ENCODE measurements around the gene MFN2.
A peak's percentile ranks its signal among the peaks of the same experiment; 100 is the strongest.
"Not testable (repeated sequence)": the region's sequence is repeated elsewhere in the genome, so short reads cannot be mapped to it uniquely, and the experiment has no call there.

Gene MFN2

GRCh38 chr1:12040457-12041051 lies 60.3 kb downstream of the MFN2 start:
- peak overlapping the region; percentile 22; the same call in 1 of the 2 replicates for H3K4me2 ChIP-seq (ENCODE audit: low read depth, low read length)
- H3K4me1 ChIP-seq (ENCODE audit: low read length) = peaks cover 21% of the 10 kb centered on the region
- H3K36me3 ChIP-seq (replicated peaks; ENCODE audit: insufficient read depth, low read length) = no peaks in the 10 kb centered on the region
- H4K20me1 ChIP-seq (ENCODE audit: insufficient read depth, low read length) = no peaks in the 10 kb centered on the region
- no peaks in the 10 kb centered on the region for H3K27me3 ChIP-seq (replicated peaks; ENCODE audit: insufficient read depth, low read length)
- H3K27ac ChIP-seq (ENCODE audit: low read length) = peak overlapping the region; percentile 47; the same call in 1 of the 2 replicates
- peak; percentile 42 for DNase-seq
- no peak for TF ChIP-seq EZH2phosphoT487 (IDR thresholded peaks at IDR 0.05; ENCODE audit: low read length)
- no peak for TF ChIP-seq EZH2 (optimal IDR thresholded peaks at IDR 0.05; ENCODE audit: low read depth, low read length)
- TF ChIP-seq CTCF (IDR thresholded peaks at IDR 0.05; ENCODE audit: low read length) = no peak
- H3K4me3 ChIP-seq (ENCODE audit: low read length) = no peak overlapping the region
- no peaks in the 10 kb centered on the region for H3K9me2 ChIP-seq (replicated peaks; ENCODE audit: insufficient read depth, low read length)
- H3F3A ChIP-seq (ENCODE audit: insufficient read depth, low read length) = peaks cover 14% of the 10 kb centered on the region
- H3K9me3 ChIP-seq (replicated peaks; ENCODE audit: insufficient read depth, low read length) = no peaks in the 10 kb centered on the region
- no peaks in the 10 kb centered on the region for H3K79me2 ChIP-seq (ENCODE audit: low read length)
- no peak overlapping the region for H3K9ac ChIP-seq (ENCODE audit: low read length)
- no peak overlapping the region for H2AFZ ChIP-seq (ENCODE audit: low read length)

GRCh38 chr1:12044187-12044877 lies 64.1 kb downstream of the MFN2 start:
- H3K4me3 ChIP-seq (ENCODE audit: low read length); DNase-seq; H3K36me3 ChIP-seq (replicated peaks; ENCODE audit: insufficient read depth, low read length); H3K9me2 ChIP-seq (replicated peaks; ENCODE audit: insufficient read depth, low read length); H3K27ac ChIP-seq (ENCODE audit: low read length); H3K27me3 ChIP-seq (replicated peaks; ENCODE audit: insufficient read depth, low read length); H2AFZ ChIP-seq (ENCODE audit: low read length); H4K20me1 ChIP-seq (ENCODE audit: insufficient read depth, low read length); H3K9ac ChIP-seq (ENCODE audit: low read length); H3K9me3 ChIP-seq (replicated peaks; ENCODE audit: insufficient read depth, low read length); H3K4me2 ChIP-seq (ENCODE audit: low read depth, low read length); H3K79me2 ChIP-seq (ENCODE audit: low read length): not testable (repeated sequence)
- Histone ChIP-seq H3F3A (ENCODE audit: insufficient read depth, low read length) (peaks cover 37% of the 10 kb centered on the region), H3K4me1 (ENCODE audit: low read length) (peaks cover 50% of the 10 kb centered on the region)

GRCh38 chr1:12046749-12047119 lies 66.5 kb downstream of the MFN2 start:
- no peaks in the 10 kb centered on the region for H3K79me2 ChIP-seq (ENCODE audit: low read length)
- peaks cover 45% of the 10 kb centered on the region for H3K4me1 ChIP-seq (ENCODE audit: low read length)
- H3K4me2 ChIP-seq (ENCODE audit: low read depth, low read length) = peak overlapping the region; percentile 92

More at GRCh38 chr1:12046749-12047119, 66.5 kb downstream of the MFN2 start:
- TF ChIP-seq CTCF (IDR thresholded peaks at IDR 0.05; ENCODE audit: low read length) = no peak
- TF ChIP-seq EZH2 (optimal IDR thresholded peaks at IDR 0.05; ENCODE audit: low read depth, low read length) = no peak
- no peak for TF ChIP-seq EZH2phosphoT487 (IDR thresholded peaks at IDR 0.05; ENCODE audit: low read length)
- Histone ChIP-seq H3K9ac (ENCODE audit: low read length) (peak overlapping the region; percentile 24; the same call in 1 of the 2 replicates), H3K9me2 (replicated peaks; ENCODE audit: insufficient read depth, low read length) (no peaks in the 10 kb centered on the region), H3K4me3 (ENCODE audit: low read length) (peak overlapping the region; percentile 39), H3K36me3 (replicated peaks; ENCODE audit: insufficient read depth, low read length) (no peaks in the 10 kb centered on the region), H3F3A (ENCODE audit: insufficient read depth, low read length) (peaks cover 31% of the 10 kb centered on the region), H3K27me3 (replicated peaks; ENCODE audit: insufficient read depth, low read length) (no peaks in the 10 kb centered on the region), H4K20me1 (ENCODE audit: insufficient read depth, low read length) (no peaks in the 10 kb centered on the region), H3K27ac (ENCODE audit: low read length) (peak overlapping the region; percentile 83), H2AFZ (ENCODE audit: low read length) (no peak overlapping the region; the same call in 1 of the 2 replicates), H3K9me3 (replicated peaks; ENCODE audit: insufficient read depth, low read length) (no peaks in the 10 kb centered on the region)
- no peak for DNase-seq
